ENCODE results near the gene ATP5F1E. TPM values are rescaled to one million over a fixed set of nuclear protein-coding genes. Genes with fewer than 3 reads are reported as not detected.

The ATP5F1E gene
- total RNA-seq, 1 donor from 2014 or later: 66.7 TPM

DNA sequence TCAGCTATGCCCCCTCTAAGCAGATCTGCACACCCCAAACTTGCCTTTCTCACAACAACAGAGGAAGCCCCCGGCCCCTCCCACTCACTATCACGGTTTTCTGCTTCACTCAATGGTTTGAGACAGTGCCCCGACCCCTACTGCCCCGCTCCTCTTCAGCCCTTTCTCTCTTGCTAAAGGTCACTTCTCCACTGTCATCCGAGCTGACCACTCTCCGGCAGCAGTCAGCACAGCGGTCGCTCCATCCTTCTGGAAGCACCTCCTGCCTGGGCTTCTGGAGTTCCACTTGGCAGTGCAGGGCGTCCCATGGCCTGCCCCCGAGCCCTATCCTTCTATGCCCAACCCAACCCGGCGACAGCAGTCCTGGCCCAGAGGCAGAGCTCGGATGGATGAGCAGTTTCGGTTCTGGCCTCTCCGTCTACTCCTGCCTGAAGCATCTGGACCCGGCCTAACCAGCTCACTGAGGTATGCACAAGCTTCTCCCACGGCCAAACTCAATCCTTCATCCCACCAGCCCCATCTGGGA, 29.2 kb downstream of the ATP5F1E start:
- Mint-ChIP-seq H3K4me3 (ENCODE audit: unreplicated experiment) (no peak overlapping the region), H3K36me3 (ENCODE audit: unreplicated experiment) (no peaks in the 10 kb centered on the region), H3K27ac (ENCODE audit: unreplicated experiment) (no peak overlapping the region), H3K27me3 (ENCODE audit: unreplicated experiment) (no peaks in the 10 kb centered on the region), H3K9me3 (ENCODE audit: unreplicated experiment) (no peaks in the 10 kb centered on the region), H3K4me1 (ENCODE audit: unreplicated experiment) (peaks cover 2% of the 10 kb centered on the region)
- TF ChIP-seq CTCF (IDR thresholded peaks at IDR 0.05): no peak
- DNase-seq (ENCODE audit: extremely low spot score, unreplicated experiment): no peak

GRCh38 chr20:59002388-59002787, 29.7 kb downstream of the ATP5F1E start:
- H3K36me3 Mint-ChIP-seq (ENCODE audit: unreplicated experiment): no peaks in the 10 kb centered on the region
- TF ChIP-seq CTCF (IDR thresholded peaks at IDR 0.05): no peak
- H3K9me3 Mint-ChIP-seq (ENCODE audit: unreplicated experiment): no peaks in the 10 kb centered on the region
- H3K27me3 Mint-ChIP-seq (ENCODE audit: unreplicated experiment): no peaks in the 10 kb centered on the region
- peaks cover 2% of the 10 kb centered on the region for H3K4me1 Mint-ChIP-seq (ENCODE audit: unreplicated experiment)
- H3K27ac Mint-ChIP-seq (ENCODE audit: unreplicated experiment): no peak overlapping the region
- H3K4me3 Mint-ChIP-seq (ENCODE audit: unreplicated experiment): no peak overlapping the region
- DNase-seq (ENCODE audit: extremely low spot score, unreplicated experiment): no peak

GRCh38 chr20:59001449-59002171, 30.5 kb downstream of the ATP5F1E start:
- H3K36me3 Mint-ChIP-seq (ENCODE audit: unreplicated experiment): peaks cover under 1% of the 10 kb centered on the region
- no peak overlapping the region for H3K27ac Mint-ChIP-seq (ENCODE audit: unreplicated experiment)
- H3K9me3 Mint-ChIP-seq (ENCODE audit: unreplicated experiment): no peaks in the 10 kb centered on the region
- H3K4me1 Mint-ChIP-seq (ENCODE audit: unreplicated experiment): peaks cover 2% of the 10 kb centered on the region
- DNase-seq (ENCODE audit: extremely low spot score, unreplicated experiment): no peak
- H3K4me3 Mint-ChIP-seq (ENCODE audit: unreplicated experiment): no peak overlapping the region
- no peaks in the 10 kb centered on the region for H3K27me3 Mint-ChIP-seq (ENCODE audit: unreplicated experiment)
- no peak for TF ChIP-seq CTCF (IDR thresholded peaks at IDR 0.05)

- no peak for DNase-seq (ENCODE audit: extremely low spot score, unreplicated experiment)
- Mint-ChIP-seq H3K27ac (ENCODE audit: unreplicated experiment) (no peak overlapping the region), H3K4me3 (ENCODE audit: unreplicated experiment) (no peak overlapping the region), H3K4me1 (ENCODE audit: unreplicated experiment) (peaks cover 2% of the 10 kb centered on the region), H3K27me3 (ENCODE audit: unreplicated experiment) (no peaks in the 10 kb centered on the region), H3K9me3 (ENCODE audit: unreplicated experiment) (no peaks in the 10 kb centered on the region), H3K36me3 (ENCODE audit: unreplicated experiment) (peaks cover 2% of the 10 kb centered on the region)
- no peak for TF ChIP-seq CTCF (IDR thresholded peaks at IDR 0.05)
Measured at GRCh38 chr20:59001068-59001448, 31.1 kb downstream of the ATP5F1E start.

- no peak for DNase-seq (ENCODE audit: extremely low spot score, unreplicated experiment)
- Mint-ChIP-seq H3K36me3 (ENCODE audit: unreplicated experiment) (peaks cover 6% of the 10 kb centered on the region), H3K4me3 (ENCODE audit: unreplicated experiment) (no peak overlapping the region)
Measured at GRCh38 chr20:59000326-59000725, 31.8 kb downstream of the ATP5F1E start.

More at GRCh38 chr20:59000326-59000725, 31.8 kb downstream of the ATP5F1E start:
- H3K4me1 Mint-ChIP-seq (ENCODE audit: unreplicated experiment): peaks cover 2% of the 10 kb centered on the region
- no peaks in the 10 kb centered on the region for H3K27me3 Mint-ChIP-seq (ENCODE audit: unreplicated experiment)
- no peak overlapping the region for H3K27ac Mint-ChIP-seq (ENCODE audit: unreplicated experiment)
- TF ChIP-seq CTCF (IDR thresholded peaks at IDR 0.05): no peak
- H3K9me3 Mint-ChIP-seq (ENCODE audit: unreplicated experiment): no peaks in the 10 kb centered on the region
